SW 1271 (cell line): Measurements from ENCODE around the gene GANAB.
A peak's percentile ranks its signal among the peaks of the same experiment; 100 is the strongest.
"Not testable (repeated sequence)": the region's sequence is repeated elsewhere in the genome, so short reads cannot be mapped to it uniquely, and the experiment has no call there.

Experiments
- DNase-seq, 2 experiments: peaks; one replicate each; lab custom pipeline; 2025; lab: John Stamatoyannopoulos, UW

GANAB gene

GRCh38 chr11:62667460-62667859 lies 21.0 kb upstream of the GANAB start:
- no peak for DNase-seq

- DNase-seq: no peak
These were observed 20.0 kb upstream of the GANAB start for GRCh38 chr11:62666259-62666926.

GRCh38 chr11:62665599-62666258 lies 19.3 kb upstream of the GANAB start:
- peak in 1 of 2 experiments; percentile 72 for DNase-seq

GRCh38 chr11:62665075-62665598 lies 18.7 kb upstream of the GANAB start, which contains the start of the genes C11orf98 and CSKMT:
Gene C11orf98, minus strand, starts transcription at chr11:62665210. Its CDS starts 41 bp downstream, at chr11:62665169.
Gene CSKMT, plus strand, starts transcription at chr11:62665312. Its CDS starts 568 bp downstream, at chr11:62665880.
- DNase-seq: peak; percentile 71 to 88

- DNase-seq: peak in 1 of 2 experiments; percentile 76
These were observed 18.1 kb upstream of the GANAB start for GRCh38 chr11:62664405-62665074.

GRCh38 chr11:62656796-62657429 lies 10.5 kb upstream of the GANAB start:
- no peak for DNase-seq

GRCh38 chr11:62654297-62654696 lies 7.9 kb upstream of the GANAB start:
- no peak for DNase-seq

GRCh38 chr11:62652161-62653006 lies 6.0 kb upstream of the GANAB start:
- DNase-seq: no peak

- DNase-seq: not testable (repeated sequence)
These were observed 3.9 kb upstream of the GANAB start for GRCh38 chr11:62650283-62650682.

- DNase-seq: no peak
These were observed 3.1 kb upstream of the GANAB start for GRCh38 chr11:62649486-62649885.

- no peak for DNase-seq
These were observed 2.6 kb upstream of the GANAB start for GRCh38 chr11:62648967-62649364.

GRCh38 chr11:62648185-62648966 lies 2.0 kb upstream of the GANAB start:
- DNase-seq: no peak

GRCh38 chr11:62647609-62648005 lies 1.2 kb upstream of the GANAB start:
- no peak for DNase-seq

- no peak for DNase-seq
These were observed 604 bp upstream of the GANAB start for GRCh38 chr11:62646825-62647608.

- DNase-seq: no peak
These were observed 805 bp downstream of the GANAB start for GRCh38 chr11:62645671-62645945.

- DNase-seq: no peak
These were observed 2.2 kb downstream of the GANAB start for GRCh38 chr11:62644220-62644619.

- no peak for DNase-seq
These were observed 13.9 kb downstream of the GANAB start for GRCh38 chr11:62632492-62632891.

GRCh38 chr11:62627713-62628112 lies 18.7 kb downstream of the GANAB start:
- peak in 1 of 2 experiments; percentile 19 for DNase-seq

- no peak for DNase-seq
These were observed 23.8 kb downstream of the GANAB start for GRCh38 chr11:62622476-62623089.
